ENCODE data around the gene LRRC4C. TPM values are rescaled to one million over a fixed set of nuclear protein-coding genes. Genes with fewer than 3 reads are reported as not detected.

The LRRC4C gene
- total RNA-seq, 1 experiment from 2014 or later: 0.13 TPM

GRCh38 chr11:40445391-40445790 lies 1014.1 kb downstream of the LRRC4C start:
- Histone ChIP-seq H3K18ac (ENCODE audit: insufficient read length, low read depth, low read length) (no peak overlapping the region), H2BK12ac (ENCODE audit: insufficient read length, low read depth, low read length) (no peak overlapping the region), H3K23me2 (ENCODE audit: insufficient read length, low read depth, low read length, poor library complexity, severe bottlenecking) (no peaks in the 10 kb centered on the region), H3K23ac (ENCODE audit: insufficient read length, low read depth, low read length) (no peak overlapping the region), H3K27ac (ENCODE audit: insufficient read length, low read depth, low read length) (no peak overlapping the region), H2BK20ac (ENCODE audit: low read depth, low read length, poor library complexity, severe bottlenecking) (no peak overlapping the region), H2AFZ (ENCODE audit: low read length) (no peak overlapping the region), H3K79me1 (ENCODE audit: insufficient read depth, low read depth, low read length, poor library complexity, severe bottlenecking) (no peaks in the 10 kb centered on the region), H3K14ac (ENCODE audit: insufficient read depth, low read length) (no peak overlapping the region), H2BK5ac (ENCODE audit: insufficient read length, low read length) (no peak overlapping the region), H3K9ac (ENCODE audit: extremely low read depth, insufficient read length, low read length) (no peak overlapping the region), H2BK120ac (ENCODE audit: low read depth, low read length, poor library complexity, severe bottlenecking) (no peak overlapping the region), H4K91ac (ENCODE audit: insufficient read length, low read depth, low read length) (no peak overlapping the region), H3K4me1 (ENCODE audit: insufficient read depth, low read length) (no peaks in the 10 kb centered on the region; the same call in 1 of the 2 replicates), H2BK15ac (ENCODE audit: low read depth, low read length) (no peak overlapping the region), H3K79me2 (ENCODE audit: insufficient read depth, low read length) (no peaks in the 10 kb centered on the region), H4K20me1 (ENCODE audit: control insufficient read depth, insufficient read depth, insufficient read length) (no peaks in the 10 kb centered on the region), H3K4me2 (ENCODE audit: insufficient read depth, insufficient read length, low read length) (no peak overlapping the region), H4K5ac (ENCODE audit: insufficient read length, low read depth, low read length) (no peak overlapping the region), H3K27me3 (ENCODE audit: insufficient read depth, low read length) (no peaks in the 10 kb centered on the region), H3K9me3 (ENCODE audit: control insufficient read depth, low read depth, low read length) (peaks cover 18% of the 10 kb centered on the region), H2AK5ac (ENCODE audit: insufficient read length, low read length) (no peak overlapping the region), H3K56ac (ENCODE audit: insufficient read length, low read depth, low read length) (no peak overlapping the region), H3K4ac (ENCODE audit: low read depth, low read length) (no peak overlapping the region), H4K8ac (replicated peaks; ENCODE audit: insufficient read length, low read depth, low read length) (no peak overlapping the region), H3T11ph (ENCODE audit: low read length) (no peak overlapping the region)
- Mint-ChIP-seq H3K4me1 (peaks cover 11 to 12% of the 10 kb centered on the region in 2 experiments), H3K9me3 (peaks cover 23 to 41% of the 10 kb centered on the region in 2 experiments), H3K27me3 (ENCODE audit: low read depth) (no peaks in the 10 kb centered on the region; the same call in 1 of the 2 replicates), H3K4me3 (no peak overlapping the region), H3K27ac (peak overlapping the region in 1 of 3 experiments; percentile 82; a peak in 1 of 7 replicates), H3K36me3 (ENCODE audit: insufficient read depth in 1 of 3, low read depth in 3 of 3) (peaks cover 20 to 26% (median 22%) of the 10 kb centered on the region in 3 experiments)
- TF ChIP-seq, protein P1, sequence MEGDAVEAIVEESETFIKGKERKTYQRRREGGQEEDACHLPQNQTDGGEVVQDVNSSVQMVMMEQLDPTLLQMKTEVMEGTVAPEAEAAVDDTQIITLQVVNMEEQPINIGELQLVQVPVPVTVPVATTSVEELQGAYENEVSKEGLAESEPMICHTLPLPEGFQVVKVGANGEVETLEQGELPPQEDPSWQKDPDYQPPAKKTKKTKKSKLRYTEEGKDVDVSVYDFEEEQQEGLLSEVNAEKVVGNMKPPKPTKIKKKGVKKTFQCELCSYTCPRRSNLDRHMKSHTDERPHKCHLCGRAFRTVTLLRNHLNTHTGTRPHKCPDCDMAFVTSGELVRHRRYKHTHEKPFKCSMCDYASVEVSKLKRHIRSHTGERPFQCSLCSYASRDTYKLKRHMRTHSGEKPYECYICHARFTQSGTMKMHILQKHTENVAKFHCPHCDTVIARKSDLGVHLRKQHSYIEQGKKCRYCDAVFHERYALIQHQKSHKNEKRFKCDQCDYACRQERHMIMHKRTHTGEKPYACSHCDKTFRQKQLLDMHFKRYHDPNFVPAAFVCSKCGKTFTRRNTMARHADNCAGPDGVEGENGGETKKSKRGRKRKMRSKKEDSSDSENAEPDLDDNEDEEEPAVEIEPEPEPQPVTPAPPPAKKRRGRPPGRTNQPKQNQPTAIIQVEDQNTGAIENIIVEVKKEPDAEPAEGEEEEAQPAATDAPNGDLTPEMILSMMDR (conservative IDR thresholded peaks at IDR 0.05): no peak
- no peak for DNase-seq
- no CpG with 5 or more reads among the region's 4 CpGs for WGBS (ENCODE audit: extremely low coverage, insufficient read length, low lambda C conversion rate)

Measured in H9 (cell line).